K562 (cell line): ENCODE results near the gene USP37. TPM values are rescaled to one million over a fixed set of nuclear protein-coding genes. Genes with fewer than 3 reads are reported as not detected.

Experiments used
- ATAC-seq: fragments of 200-7000 bp; cut with Tn5 transposase; 3 replicates; pipeline ENCODE4 v1.9.1; 2020; ENCODE audit warnings: moderate library complexity
- BruUV-seq: library from RNA; stranded (reverse); fragments of 400-500 nt; replicated peaks from 2 replicates; lab custom pipeline; 2021; lab: Mats Ljungman, UMichigan
- CTCF ChIA-PET: fragments of 300-600 bp; formaldehyde crosslinking; extraction: SDS; loops from one replicate; lab custom pipeline; 2021; ENCODE audit warnings: low intra/inter-chr PET ratio; lab: Yijun Ruan, JAX
- POLR2A ChIA-PET: fragments of 300-600, 350-650 bp; sonication (Branson Sonifier 250); formaldehyde crosslinking; extraction: SDS; loops from one replicate; lab custom pipeline; 2021; ENCODE audit warnings: antibody characterized with exemption, inconsistent platforms; lab: Yijun Ruan, JAX
- DNase-seq, 4 experiments: peaks; one replicate each; pipeline versions ENCODE4 v3.0.0 to v3.0.0-alpha.2; 2011 to 2018; ENCODE audit warnings: low spot score in 3 of 4, mixed read lengths in 3 of 4; ENCODE audit errors: extremely low read depth in 1 of 4
- FAIRE-seq: peaks from 2 replicates; lab custom pipeline; 2011; peaks lifted over from hg19 to GRCh38; lab: Jason Lieb, UNC
- H2AFZ ChIP-seq: 2 replicates; pipeline ENCODE4 v1.6.0; 2011; ENCODE audit warnings: low read depth, low read length, control low read depth, inconsistent platforms
- H3K27ac ChIP-seq: fragments of 200-600 bp; 3 replicates; pipeline ENCODE4 v1.8.0; 2011; ENCODE audit warnings: low read depth, mild to moderate bottlenecking, control low read depth, inconsistent platforms, low read length, moderate library complexity, mixed read lengths; ENCODE audit errors: extremely low read depth
- H3K27me3 ChIP-seq, 2 experiments: fragments of 300-600 bp in 1 of 2; 2 replicates in 1 of 2; 3 replicates in 1 of 2; pipeline versions ENCODE4 v1.6.0 to v1.8.0; 2011; ENCODE audit warnings: inconsistent platforms in 2 of 2, low read length in 2 of 2, mild to moderate bottlenecking in 1 of 2, mixed read lengths in 1 of 2, moderate library complexity in 1 of 2; ENCODE audit not compliant: control insufficient read depth in 2 of 2, insufficient read depth in 2 of 2
- H3K36me3 ChIP-seq: fragments of 300-600 bp; 3 replicates; pipeline ENCODE4 v1.8.0; 2011; ENCODE audit warnings: mild to moderate bottlenecking, low read length, inconsistent platforms; ENCODE audit not compliant: control insufficient read depth, insufficient read depth
- H3K4me1 ChIP-seq, 2 experiments: fragments of 200-600 bp in 1 of 2; replicated peaks in 1 of 2; 2 replicates in 1 of 2; 3 replicates in 1 of 2; pipeline versions ENCODE4 v1.5.1 to v1.8.0; 2011; ENCODE audit warnings: inconsistent platforms in 2 of 2, low read length in 2 of 2, mild to moderate bottlenecking in 1 of 2, mixed read lengths in 1 of 2, moderate library complexity in 1 of 2; ENCODE audit not compliant: control insufficient read depth in 2 of 2, insufficient read depth in 2 of 2
- H3K4me2 ChIP-seq: 2 replicates; pipeline ENCODE4 v1.6.1; 2011; ENCODE audit warnings: low read length, control low read depth, inconsistent platforms, mixed read lengths; ENCODE audit not compliant: insufficient read depth
- H3K4me3 ChIP-seq: fragments of 200-600 bp; sonication (generic), shearing (Covaris generic); 2 replicates; pipeline ENCODE4 v1.5.1; 2016; ENCODE audit warnings: control low read depth, inconsistent platforms
- H3K79me2 ChIP-seq: fragments of 200-600 bp; 3 replicates; pipeline ENCODE4 v1.8.0; 2011; ENCODE audit warnings: low read length, inconsistent platforms; ENCODE audit not compliant: control insufficient read depth, insufficient read depth
- H3K9ac ChIP-seq, 2 experiments: 2 replicates each; pipeline versions ENCODE4 v1.6.0 to v1.6.1; 2011; ENCODE audit warnings: low read depth in 2 of 2, low read length in 2 of 2, control low read depth in 1 of 2, inconsistent platforms in 1 of 2, mild to moderate bottlenecking in 1 of 2, mixed read lengths in 1 of 2; ENCODE audit not compliant: insufficient read depth in 1 of 2
- H3K9me1 ChIP-seq: one replicate; pipeline ENCODE4 v1.6.0; 2011; ENCODE audit warnings: inconsistent platforms, mild to moderate bottlenecking, low read length, moderate library complexity; ENCODE audit not compliant: control insufficient read depth, insufficient read depth
- H3K9me3 ChIP-seq: replicated peaks from 2 replicates; pipeline ENCODE4 v1.5.1; 2011; ENCODE audit warnings: low read depth, low read length, inconsistent platforms; ENCODE audit not compliant: control insufficient read depth, insufficient read depth
- H4K20me1 ChIP-seq: replicated peaks from 2 replicates; pipeline ENCODE4 v1.6.1; 2011; ENCODE audit warnings: low read length, inconsistent platforms, mixed read lengths; ENCODE audit not compliant: control insufficient read depth, insufficient read depth
- ATF3 ChIP-seq, 2 experiments: fragments of 450-650 bp in 1 of 2; sonication (generic) in 1 of 2; formaldehyde crosslinking in 1 of 2; IDR thresholded peaks in 1 of 2; conservative IDR thresholded peaks in 1 of 2; 2 replicates each; pipeline versions ENCODE4 v1.6.1 to v1.8.1; 2016 to 2023; ENCODE audit warnings: mild to moderate bottlenecking in 2 of 2, moderate library complexity in 2 of 2, inconsistent platforms in 1 of 2, missing genetic modification reagents in 1 of 2
- ERF ChIP-seq: fragments of 450-650 bp; formaldehyde crosslinking; IDR thresholded peaks from 2 replicates; pipeline ENCODE4 v1.4.0; 2020; ENCODE audit warnings: mild to moderate bottlenecking, mixed read lengths
- HEY1 ChIP-seq: fragments of 250-450 bp; sonication (Bioruptor Pico); IDR thresholded peaks from 2 replicates; pipeline ENCODE4 v1.5.0; 2020; ENCODE audit warnings: mild to moderate bottlenecking, moderate library complexity, borderline replicate concordance
- JUN ChIP-seq, 2 experiments: sonication (generic) in 1 of 2; formaldehyde crosslinking in 1 of 2; IDR thresholded peaks; 2 replicates each; pipeline versions ENCODE4 v1.6.1 to v1.8.0; 2012 to 2022; ENCODE audit warnings: borderline replicate concordance in 2 of 2, mild to moderate bottlenecking in 2 of 2, improper control_type of control experiment in 1 of 2, low read depth in 1 of 2, low read length in 1 of 2, missing genetic modification reagents in 1 of 2
- NCOR1 ChIP-seq: fragments of 450-650 bp; IDR thresholded peaks from 2 replicates; pipeline ENCODE4 v1.6.1; 2016; ENCODE audit warnings: mild to moderate bottlenecking, moderate library complexity
- PRDM10 ChIP-seq: fragments of 450-650 bp; IDR thresholded peaks from 2 replicates; pipeline ENCODE4 v1.6.1; 2018; ENCODE audit not compliant: partially characterized antibody
- RNF219 ChIP-seq: fragments of 250-450 bp; sonication (Bioruptor Pico); IDR thresholded peaks from 2 replicates; pipeline ENCODE4 v1.5.0; 2022; ENCODE audit warnings: mild to moderate bottlenecking
- TBL1XR1 ChIP-seq, 2 experiments: IDR thresholded peaks; 2 replicates each; pipeline ENCODE4 v1.6.1; 2012; ENCODE audit warnings: improper control_type of control experiment in 2 of 2, low read length in 2 of 2, mild to moderate bottlenecking in 1 of 2
- THAP7 ChIP-seq: fragments of 250-450 bp; sonication (Bioruptor Pico); IDR thresholded peaks from 2 replicates; pipeline ENCODE4 v1.5.0; 2021
- WGBS: fragments of 100-300 bp; shearing (Covaris generic); methylation state at CpG from one replicate; pipeline ENCODE4 v1.1.6; 2016; ENCODE audit warnings: low coverage, mixed read lengths; ENCODE audit not compliant: insufficient coverage; ENCODE audit errors: missing lambda C conversion rate; 5-methylcytosine and 5-hydroxymethylcytosine counted together
- in situ Hi-C: fragments of 300-500 bp; cut with MboI; formaldehyde crosslinking; loops from 4 replicates; pipeline ENCODE4 v1.15.0; 2018; ENCODE audit warnings: inconsistent platforms, mixed read lengths
- intact Hi-C: fragments of 100-400 bp; cut with micrococcal nuclease; formaldehyde crosslinking; loops from 2 replicates; pipeline ENCODE4 v1.14.2; 2022
- polyA plus RNA-seq, 8 experiments: library from polyadenylated mRNA; depleted of rRNA in 4 of 8; stranded (reverse) in 5 of 8; unstranded in 3 of 8; fragments of >200 nt; fragmentation: Nextera tagmentation in 2 of 8; fragmentation: Illumina TruSeq in 1 of 8; extraction: Ambion mirVana in 2 of 8; extraction: Trizol in 1 of 8; gene quantifications; 2 replicates each; pipeline versions ENCODE4 v1.2.1 to v1.2.3, GENCODE V29; 2011 to 2014; ENCODE audit warnings: inconsistent platforms in 1 of 8, missing spikeins in 1 of 8
- total RNA-seq, 7 experiments: library from RNA; depleted of rRNA in 6 of 7; stranded (reverse); fragments of >200 nt in 6 of 7; fragmentation: Illumina TruSeq in 2 of 7; extraction: Trizol in 2 of 7; gene quantifications; 2 replicates each; pipeline versions ENCODE4 v1.2.1 to v1.2.3, GENCODE V29; 2011 to 2021; ENCODE audit warnings: low replicate concordance in 1 of 7

The USP37 gene
- total and polyA plus RNA-seq, 9 of the 15 experiments (the other 6 are each of a cell fraction or from before 2014, with no cell fraction given) = 2.0 to 14.2 (median 8.5) TPM

GRCh38 chr2:218547511-218547910, 20.6 kb downstream of the USP37 start (continued):
- no peak for TF ChIP-seq TBL1XR1 (IDR thresholded peaks at IDR 0.05; ENCODE audit: low read length in 2 of 2)

GRCh38 chr2:218546012-218546411, 22.1 kb downstream of the USP37 start:
- POLR2A ChIA-PET = no interaction called here
- no peak overlapping the region for H3K9ac ChIP-seq
- no TSS peak for BruUV-seq
- no peaks in the 10 kb centered on the region for H3K79me2 ChIP-seq
- FAIRE-seq (no peak), DNase-seq (no peak), ATAC-seq (no peak)
- H3K4me2 ChIP-seq = no peak overlapping the region
- no peaks in the 10 kb centered on the region for H3K27me3 ChIP-seq
- no peak overlapping the region for H3K27ac ChIP-seq
- no peak overlapping the region for H2AFZ ChIP-seq
- no peaks in the 10 kb centered on the region for H3K4me1 ChIP-seq
- no peak overlapping the region for H3K4me3 ChIP-seq
- H3K9me3 ChIP-seq = no peaks in the 10 kb centered on the region
- H3K36me3 ChIP-seq = peaks cover 69% of the 10 kb centered on the region
- intact Hi-C loops = no loop called here
- no peaks in the 10 kb centered on the region for H3K9me1 ChIP-seq
- 79% methylated on average over 1 of the region's 1 CpG for WGBS
- in situ Hi-C loops = no loop called here
- H4K20me1 ChIP-seq = no peaks in the 10 kb centered on the region
- CTCF ChIA-PET = no interaction called here
- TF ChIP-seq ATF3 (IDR thresholded peaks at IDR 0.05) (no peak), ATF3 (CRISPR knock-in tag; conservative IDR thresholded peaks at IDR 0.05) (no peak), JUN (IDR thresholded peaks at IDR 0.05; ENCODE audit: borderline replicate concordance, low read depth, low read length) (no peak), JUN (CRISPR knock-in tag; IDR thresholded peaks at IDR 0.05; ENCODE audit: borderline replicate concordance) (no peak), PRDM10 (no peak), NCOR1 (no peak), ERF (no peak), THAP7 (CRISPR knock-in tag) (no peak), RNF219 (CRISPR knock-in tag) (no peak), HEY1 (CRISPR knock-in tag) (no peak)
